GM19238 (cell line): ENCODE data around the gene DDAH2.

ENCODE experiments used
- DNase-seq: peaks from one replicate; pipeline ENCODE4 v3.0.0; 2011; ENCODE audit warnings: low spot score; ENCODE audit not compliant: insufficient read length

DDAH2 gene

GRCh38 chr6:31732029-31732428 lies 2.9 kb upstream of the DDAH2 start:
- DNase-seq, result no peak

- no peak for DNase-seq
Measured at GRCh38 chr6:31730631-31731086, 1.6 kb upstream of the DDAH2 start.

- DNase-seq, result peak; percentile 50
Measured at GRCh38 chr6:31729979-31730630, 1.0 kb upstream of the DDAH2 start.

- DNase-seq, result peak; percentile 60
Measured at GRCh38 chr6:31729515-31729978, 448 bp upstream of the DDAH2 start.

GRCh38 chr6:31727717-31728671 lies 1.1 kb downstream of the DDAH2 start:
- no peak for DNase-seq

GRCh38 chr6:31727034-31727716 lies 1.9 kb downstream of the DDAH2 start:
- DNase-seq, result peak; percentile 81

GRCh38 chr6:31725502-31726350 lies 3.4 kb downstream of the DDAH2 start:
- DNase-seq, result no peak

- DNase-seq, result no peak
Measured at GRCh38 chr6:31723980-31724691, 5.0 kb downstream of the DDAH2 start.

- DNase-seq, result no peak
Measured at GRCh38 chr6:31723245-31723979, 5.7 kb downstream of the DDAH2 start, which contains the start of gene MPIG6B. TSS of gene MPIG6B (plus strand) at chr6:31723373. CDS start at chr6:31723384, 11 bp downstream.

GRCh38 chr6:31722173-31722572 lies 6.9 kb downstream of the DDAH2 start:
- DNase-seq, result no peak

GRCh38 chr6:31721351-31722020 lies 7.6 kb downstream of the DDAH2 start, which contains the start of gene LY6G6C:
TSS of gene LY6G6C (minus strand) at chr6:31721746. CDS start at chr6:31721679, 67 bp downstream.
- DNase-seq, result no peak

- DNase-seq, result no peak
Measured at GRCh38 chr6:31720196-31720770, 8.8 kb downstream of the DDAH2 start.

- DNase-seq, result no peak
Measured at GRCh38 chr6:31719001-31719400, 10.1 kb downstream of the DDAH2 start.

- DNase-seq, result no peak
Measured at GRCh38 chr6:31718265-31718664, 10.8 kb downstream of the DDAH2 start.

GRCh38 chr6:31717499-31718222 lies 11.4 kb downstream of the DDAH2 start:
- no peak for DNase-seq

GRCh38 chr6:31715022-31715958 lies 13.8 kb downstream of the DDAH2 start, which contains the start of gene LY6G6D:
TSS of gene LY6G6D (plus strand) at chr6:31715348. CDS start at chr6:31715356, 8 bp downstream.
- DNase-seq, result no peak
